ENCODE results near the gene GRIP2.

GRIP2 gene

GRCh38 chr3:14519406-14519805 is 20.7 kb downstream of the GRIP2 start:
- H3K9ac ChIP-seq (ENCODE audit: low read length) = no peak overlapping the region

GRCh38 chr3:14518893-14519292 is 21.2 kb downstream of the GRIP2 start:
- H3K36me3 ChIP-seq (ENCODE audit: insufficient read depth, low read length) = no peaks in the 10 kb centered on the region
- H3F3A ChIP-seq (ENCODE audit: insufficient read depth, low read length) = no peaks in the 10 kb centered on the region
- no peak overlapping the region for H3K4me2 ChIP-seq (ENCODE audit: low read length)
- H3K4me3 ChIP-seq (ENCODE audit: low read depth, low read length, poor library complexity, severe bottlenecking) = no peak overlapping the region
- no peak overlapping the region for H3K9ac ChIP-seq (ENCODE audit: low read length)
- TF ChIP-seq EZH2 (IDR thresholded peaks at IDR 0.05; ENCODE audit: borderline replicate concordance, low read length) = no peak
- TF ChIP-seq CTCF (IDR thresholded peaks at IDR 0.05; ENCODE audit: low read length) = no peak
- H3K4me1 ChIP-seq (ENCODE audit: insufficient read depth, low read length, severe bottlenecking) = no peaks in the 10 kb centered on the region
- H3K9me3 ChIP-seq (ENCODE audit: low read length) = no peaks in the 10 kb centered on the region
- no peak overlapping the region for H2AFZ ChIP-seq (ENCODE audit: low read length)
- no peaks in the 10 kb centered on the region for H3K9me2 ChIP-seq (ENCODE audit: low read depth, low read length)
- H3K27me3 ChIP-seq (ENCODE audit: insufficient read depth, low read length) = peaks cover 7% of the 10 kb centered on the region; the same call in 1 of the 2 replicates
- no peak overlapping the region for H3K27ac ChIP-seq (ENCODE audit: low read depth, low read length, poor library complexity, severe bottlenecking)
- H3K79me2 ChIP-seq (ENCODE audit: insufficient read depth, low read length) = no peaks in the 10 kb centered on the region
- no peaks in the 10 kb centered on the region for H4K20me1 ChIP-seq (ENCODE audit: insufficient read depth, low read length)

More at GRCh38 chr3:14519406-14519805, 20.7 kb downstream of the GRIP2 start:
- Histone ChIP-seq H3K9me3 (ENCODE audit: low read length) (no peaks in the 10 kb centered on the region), H3K79me2 (ENCODE audit: insufficient read depth, low read length) (no peaks in the 10 kb centered on the region), H3K27ac (ENCODE audit: low read depth, low read length, poor library complexity, severe bottlenecking) (no peak overlapping the region), H3K4me1 (ENCODE audit: insufficient read depth, low read length, severe bottlenecking) (no peaks in the 10 kb centered on the region), H3K9me2 (ENCODE audit: low read depth, low read length) (no peaks in the 10 kb centered on the region), H3K27me3 (ENCODE audit: insufficient read depth, low read length) (peaks cover 7% of the 10 kb centered on the region; the same call in 1 of the 2 replicates), H3K36me3 (ENCODE audit: insufficient read depth, low read length) (no peaks in the 10 kb centered on the region), H2AFZ (ENCODE audit: low read length) (no peak overlapping the region), H3K4me3 (ENCODE audit: low read depth, low read length, poor library complexity, severe bottlenecking) (no peak overlapping the region), H3K4me2 (ENCODE audit: low read length) (no peak overlapping the region), H3F3A (ENCODE audit: insufficient read depth, low read length) (no peaks in the 10 kb centered on the region), H4K20me1 (ENCODE audit: insufficient read depth, low read length) (no peaks in the 10 kb centered on the region)
- TF ChIP-seq CTCF (IDR thresholded peaks at IDR 0.05; ENCODE audit: low read length) (no peak), EZH2 (IDR thresholded peaks at IDR 0.05; ENCODE audit: borderline replicate concordance, low read length) (no peak)

- no peaks in the 10 kb centered on the region for H3K9me2 ChIP-seq (ENCODE audit: low read depth, low read length)
- H3K27ac ChIP-seq (ENCODE audit: low read depth, low read length, poor library complexity, severe bottlenecking) = no peak overlapping the region
- no peak for TF ChIP-seq EZH2 (IDR thresholded peaks at IDR 0.05; ENCODE audit: borderline replicate concordance, low read length)
- no peak for TF ChIP-seq CTCF (IDR thresholded peaks at IDR 0.05; ENCODE audit: low read length)
- peaks cover 7% of the 10 kb centered on the region; the same call in 1 of the 2 replicates for H3K27me3 ChIP-seq (ENCODE audit: insufficient read depth, low read length)
- H2AFZ ChIP-seq (ENCODE audit: low read length) = no peak overlapping the region
- no peaks in the 10 kb centered on the region for H3K4me1 ChIP-seq (ENCODE audit: insufficient read depth, low read length, severe bottlenecking)
- no peaks in the 10 kb centered on the region for H3K36me3 ChIP-seq (ENCODE audit: insufficient read depth, low read length)
- no peak overlapping the region for H3K4me3 ChIP-seq (ENCODE audit: low read depth, low read length, poor library complexity, severe bottlenecking)
- no peak overlapping the region for H3K4me2 ChIP-seq (ENCODE audit: low read length)
- H3K9ac ChIP-seq (ENCODE audit: low read length) = no peak overlapping the region
- H3K9me3 ChIP-seq (ENCODE audit: low read length) = no peaks in the 10 kb centered on the region
- no peaks in the 10 kb centered on the region for H3K79me2 ChIP-seq (ENCODE audit: insufficient read depth, low read length)
- H4K20me1 ChIP-seq (ENCODE audit: insufficient read depth, low read length) = no peaks in the 10 kb centered on the region
- no peaks in the 10 kb centered on the region for H3F3A ChIP-seq (ENCODE audit: insufficient read depth, low read length)
Observed at GRCh38 chr3:14518432-14518802, 21.7 kb downstream of the GRIP2 start.

Measured in OCI-LY1 (cell line).